Measurements from ENCODE around the gene MANBA.

- TF ChIP-seq CTCF (IDR thresholded peaks at IDR 0.05) (no peak), REST (IDR thresholded peaks at IDR 0.05; ENCODE audit: insufficient read depth in 1 of 2, low read depth in 2 of 2, low read length in 1 of 2) (no peak), TCF7L2 (IDR thresholded peaks at IDR 0.05; ENCODE audit: low read depth, low read length) (no peak), POLR2AphosphoS5 (IDR thresholded peaks at IDR 0.05; ENCODE audit: low read depth, low read length) (no peak)
These were observed 26.0 kb downstream of the MANBA start for GRCh38 chr4:102734591-102735385.
